HepG2 (cell line): ENCODE results near the gene TBC1D10A. TPM values are rescaled to one million over a fixed set of nuclear protein-coding genes. Genes with fewer than 3 reads are reported as not detected.

Experiments used
- ATAC-seq: fragments of 200-7000 bp; cut with Tn5 transposase; 3 replicates; pipeline ENCODE4 v1.9.1; 2020; ENCODE audit warnings: mild to moderate bottlenecking, moderate library complexity
- BruUV-seq: library from RNA; stranded (reverse); fragments of 400-500 nt; replicated peaks from 2 replicates; lab custom pipeline; 2021; lab: Mats Ljungman, UMichigan
- CTCF ChIA-PET: fragments of 300-600 bp; formaldehyde crosslinking; extraction: SDS; loops from one replicate; lab custom pipeline; 2021; ENCODE audit warnings: low total read pairs, inconsistent platforms, low intra/inter-chr PET ratio; lab: Yijun Ruan, JAX
- POLR2A ChIA-PET: fragments of 350-600 bp; sonication (Branson Sonifier 250); formaldehyde crosslinking; loops from one replicate; lab custom pipeline; 2020; ENCODE audit warnings: antibody characterized with exemption, inconsistent platforms; lab: Yijun Ruan, JAX
- DNase-seq: peaks from one replicate; pipeline ENCODE4 v3.0.0-alpha.2; 2015; ENCODE audit warnings: low spot score
- FAIRE-seq: peaks from 3 replicates; lab custom pipeline; 2011; peaks lifted over from hg19 to GRCh38; lab: Jason Lieb, UNC
- H2AFZ ChIP-seq: one replicate; pipeline ENCODE4 v1.6.1; 2011; ENCODE audit warnings: low read length, inconsistent platforms
- H3K27ac ChIP-seq: fragments of 300-600 bp; 3 replicates; pipeline ENCODE4 v1.8.0; 2011; ENCODE audit warnings: mixed run types, mild to moderate bottlenecking, mixed read lengths, low read length, inconsistent platforms; ENCODE audit not compliant: insufficient read depth; ENCODE audit errors: extremely low read length
- H3K27me3 ChIP-seq, 2 experiments: fragments of 200-600 bp in 1 of 2; 2 replicates in 1 of 2; 3 replicates in 1 of 2; pipeline versions ENCODE4 v1.6.0 to v1.8.0; 2011; ENCODE audit warnings: low read length in 2 of 2, mild to moderate bottlenecking in 2 of 2, moderate library complexity in 2 of 2, inconsistent platforms in 1 of 2; ENCODE audit not compliant: insufficient read depth in 2 of 2, control insufficient read depth in 1 of 2
- H3K36me3 ChIP-seq, 2 experiments: fragments of 200-600 bp in 1 of 2; replicated peaks in 1 of 2; 2 replicates in 1 of 2; 3 replicates in 1 of 2; pipeline versions ENCODE4 v1.5.1 to v1.8.0; 2011; ENCODE audit warnings: low read length in 2 of 2, inconsistent platforms in 1 of 2; ENCODE audit not compliant: insufficient read depth in 2 of 2, control insufficient read depth in 1 of 2
- H3K4me1 ChIP-seq: 2 replicates; pipeline ENCODE4 v1.5.1; 2012; ENCODE audit warnings: low read length, inconsistent platforms; ENCODE audit not compliant: insufficient read depth
- H3K4me2 ChIP-seq: 2 replicates; pipeline ENCODE4 v1.6.0; 2011; ENCODE audit warnings: low read depth, low read length, inconsistent platforms
- H3K4me3 ChIP-seq, 3 experiments: fragments of 200-600 bp in 1 of 3; sonication (generic), shearing (Covaris generic) in 1 of 3; replicated peaks in 1 of 3; 2 replicates each; pipeline ENCODE4 v1.5.1; 2011 to 2016; ENCODE audit warnings: low read length in 3 of 3, inconsistent platforms in 2 of 3, low read depth in 2 of 3, mild to moderate bottlenecking in 2 of 3, control low read depth in 1 of 3, mixed read lengths in 1 of 3; ENCODE audit not compliant: insufficient read depth in 1 of 3
- H3K79me2 ChIP-seq: one replicate; pipeline ENCODE4 v1.6.1; 2011; ENCODE audit warnings: low read length, inconsistent platforms; ENCODE audit not compliant: insufficient read depth
- H3K9ac ChIP-seq: 2 replicates; pipeline ENCODE4 v1.6.0; 2011; ENCODE audit warnings: mild to moderate bottlenecking, low read depth, low read length, inconsistent platforms; ENCODE audit not compliant: insufficient read depth
- H3K9me3 ChIP-seq: 2 replicates; pipeline ENCODE4 v1.5.1; 2012; ENCODE audit warnings: mild to moderate bottlenecking, low read length
- H4K20me1 ChIP-seq: 2 replicates; pipeline ENCODE4 v1.6.0; 2011; ENCODE audit warnings: inconsistent platforms, mild to moderate bottlenecking, low read length, moderate library complexity; ENCODE audit not compliant: insufficient read depth
- CREB3 ChIP-seq: sonication (generic); formaldehyde crosslinking; IDR thresholded peaks from 2 replicates; pipeline ENCODE4 v1.5.0; 2020; ENCODE audit warnings: missing genetic modification reagents
- NR2F2 ChIP-seq: IDR thresholded peaks from 2 replicates; pipeline ENCODE4 v1.6.1; 2012; ENCODE audit warnings: low read depth, inconsistent platforms, borderline replicate concordance
- NR2F6 ChIP-seq, 2 experiments: IDR thresholded peaks; 2 replicates each; pipeline ENCODE4 v1.6.1; 2016; ENCODE audit warnings: antibody characterized with exemption in 1 of 2, mild to moderate bottlenecking in 1 of 2
- TFE3 ChIP-seq: IDR thresholded peaks from 2 replicates; pipeline ENCODE4 v1.6.1; 2016
- YY1 ChIP-seq: IDR thresholded peaks from 2 replicates; pipeline ENCODE4 v1.6.1; 2011; ENCODE audit warnings: low read length, low read depth, moderate library complexity, mild to moderate bottlenecking; ENCODE audit not compliant: insufficient read depth, insufficient replicate concordance
- ZNF136 ChIP-seq: sonication (generic); formaldehyde crosslinking; IDR thresholded peaks from 2 replicates; pipeline ENCODE4 v1.8.1; 2022; ENCODE audit warnings: low read depth, mild to moderate bottlenecking, moderate library complexity, missing genetic modification reagents
- ZNF512B ChIP-seq: sonication (generic); formaldehyde crosslinking; IDR thresholded peaks from 2 replicates; pipeline ENCODE4 v1.5.1; 2020; ENCODE audit warnings: missing genetic modification reagents, mild to moderate bottlenecking, borderline replicate concordance
- ZNF556 ChIP-seq: sonication (generic); formaldehyde crosslinking; IDR thresholded peaks from 2 replicates; pipeline ENCODE4 v1.4.0; 2020; ENCODE audit warnings: mild to moderate bottlenecking, missing genetic modification reagents, borderline replicate concordance
- ZNF766 ChIP-seq: sonication (generic); formaldehyde crosslinking; IDR thresholded peaks from 2 replicates; pipeline ENCODE4 v1.5.0; 2020; ENCODE audit warnings: missing genetic modification reagents, borderline replicate concordance
- WGBS: methylation state at CpG from one replicate; pipeline ENCODE4 v1.1.6; 2017; ENCODE audit warnings: low lambda C conversion rate; 5-methylcytosine and 5-hydroxymethylcytosine counted together
- in situ Hi-C: cut with HindIII; loops from 2 replicates; pipeline ENCODE4 v1.10.0; 2017; ENCODE audit warnings: low pct_unique_long_range_greater_than_20kb; ENCODE audit not compliant: extremely low pct_ligation_motif_present
- intact Hi-C: fragments of 100-400 bp; cut with micrococcal nuclease; formaldehyde crosslinking; loops from one replicate; pipeline ENCODE4 v1.10.0; 2022; ENCODE audit not compliant: unreplicated experiment
- polyA plus RNA-seq, 8 experiments: library from polyadenylated mRNA; depleted of rRNA in 3 of 8; stranded (reverse) in 7 of 8; unstranded in 1 of 8; fragments of >200 nt; fragmentation: Illumina TruSeq in 4 of 8; extraction: Trizol in 4 of 8; gene quantifications; 2 replicates each; pipeline versions ENCODE4 v1.2.1 to v1.2.3, GENCODE V29; 2011 to 2016; ENCODE audit warnings: low read depth in 4 of 8, missing spikeins in 1 of 8, mixed read lengths in 1 of 8; ENCODE audit not compliant: insufficient read depth in 1 of 8
- total RNA-seq, 5 experiments: library from RNA; depleted of rRNA; stranded (reverse); fragments of >200 nt; fragmentation: Illumina TruSeq; extraction: Trizol; gene quantifications; 2 replicates each; pipeline ENCODE4 v1.2.3, GENCODE V29; 2016; ENCODE audit warnings: low read depth in 1 of 5

The TBC1D10A gene
- total and polyA plus RNA-seq, 2 of the 13 experiments (the other 11 are each of a cell fraction or from before 2014, with no cell fraction given) = 4.2 to 4.9 TPM

DNA sequence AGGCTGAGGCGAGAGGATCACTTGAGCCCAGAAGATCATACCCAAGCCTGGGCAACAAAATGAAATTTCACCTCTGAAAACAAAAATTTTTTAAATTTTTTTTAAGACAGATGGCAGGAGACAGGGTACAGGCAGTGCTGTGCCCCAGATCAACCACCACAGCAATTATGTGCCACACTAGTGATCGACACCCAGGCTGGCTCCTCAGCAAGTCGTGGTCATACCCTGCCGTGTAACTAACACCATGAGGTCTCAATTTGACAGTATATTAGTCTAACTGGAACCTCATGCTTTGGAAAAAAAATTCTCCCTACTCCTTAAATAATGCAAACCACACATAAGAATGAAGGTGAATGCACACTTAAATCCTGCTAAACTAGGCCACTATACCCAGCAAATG is 21.7 kb upstream of the TBC1D10A start:
- Histone ChIP-seq H3K9ac (no peak overlapping the region), H3K4me3 (no peak overlapping the region), H3K4me2 (no peak overlapping the region), H4K20me1 (peaks cover 4% of the 10 kb centered on the region; the same call in 1 of the 2 replicates), H3K27ac (no peak overlapping the region), H3K36me3 (peaks cover 45 to 90% of the 10 kb centered on the region in 2 experiments), H3K79me2 (peaks cover 10% of the 10 kb centered on the region), H3K4me1 (peaks cover 18% of the 10 kb centered on the region; the same call in 1 of the 2 replicates), H3K27me3 (no peaks in the 10 kb centered on the region), H3K9me3 (no peaks in the 10 kb centered on the region), H2AFZ (no peak overlapping the region)
- CTCF ChIA-PET = no interaction called here
- POLR2A ChIA-PET = no interaction called here
- in situ Hi-C loops (no loop called here), intact Hi-C loops (no loop called here)
- FAIRE-seq (no peak), DNase-seq (no peak), ATAC-seq (no peak)
- BruUV-seq = no TSS peak
- 86% methylated on average over 4 of the region's 4 CpGs for WGBS
- TF ChIP-seq ZNF766 (no peak), CREB3 (CRISPR knock-in tag) (no peak), ZNF136 (no peak), ZNF556 (CRISPR knock-in tag) (no peak), NR2F6 (IDR thresholded peaks at IDR 0.05) (no peak), NR2F6 (CRISPR knock-in tag; IDR thresholded peaks at IDR 0.05) (no peak), YY1 (no peak)

DNA sequence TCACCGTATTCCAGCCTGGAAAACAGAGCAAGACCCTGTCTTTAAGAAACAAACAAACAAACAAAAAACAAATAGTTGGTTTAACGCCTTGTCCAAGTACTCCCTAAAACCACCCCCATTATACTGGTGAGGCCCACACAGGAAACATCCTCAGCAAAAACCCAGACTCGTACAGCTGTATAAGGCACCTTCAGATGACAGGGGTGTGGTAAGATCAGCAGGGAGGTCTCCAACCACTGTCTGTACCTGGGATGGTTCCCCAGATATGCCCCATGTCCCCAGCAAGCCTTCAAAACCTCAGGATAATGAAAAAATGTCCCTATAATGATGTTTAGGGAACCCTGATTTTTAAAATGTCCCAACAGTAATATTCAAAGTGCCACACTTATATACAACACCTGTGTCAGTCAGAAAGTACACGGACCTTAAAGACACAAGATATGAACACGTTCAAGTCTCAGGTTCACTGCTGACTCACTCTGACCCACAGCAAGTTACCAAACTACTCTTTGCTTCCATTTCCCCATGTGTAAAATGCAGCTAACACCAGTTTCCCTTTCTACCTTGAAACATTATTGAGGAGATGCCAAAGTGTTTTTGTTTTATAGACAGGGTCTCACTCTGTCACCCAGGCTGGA is 20.6 kb upstream of the TBC1D10A start:
- no peak overlapping the region for H3K4me2 ChIP-seq
- no peak overlapping the region for H3K27ac ChIP-seq
- no peak for ATAC-seq
- no peaks in the 10 kb centered on the region for H3K27me3 ChIP-seq
- intact Hi-C loops = no loop called here
- in situ Hi-C loops = no loop called here
- H2AFZ ChIP-seq = no peak overlapping the region
- H3K4me1 ChIP-seq = peaks cover 12% of the 10 kb centered on the region
- H3K9me3 ChIP-seq = no peaks in the 10 kb centered on the region
- no peak overlapping the region for H3K9ac ChIP-seq
- BruUV-seq = no TSS peak
- no peak for FAIRE-seq
- DNase-seq = no peak
- no peak overlapping the region for H3K4me3 ChIP-seq
- CTCF ChIA-PET = no interaction called here
- H3K36me3 ChIP-seq = peaks cover 50 to 93% of the 10 kb centered on the region in 2 experiments
- WGBS = 95% methylated on average over 5 of the region's 5 CpGs
- H3K79me2 ChIP-seq = peaks cover 10% of the 10 kb centered on the region
- POLR2A ChIA-PET = interaction anchor here (1.4 to 1.9 kb wide), 2 partner anchors 9 to 15 kb away, joined by 3 to 4 read pairs; partner anchors contain the start of genes CCDC157 and SF3A1
- H4K20me1 ChIP-seq = peaks cover 4% of the 10 kb centered on the region; the same call in 1 of the 2 replicates
- no peak for TF ChIP-seq TFE3 (CRISPR knock-in tag)
- TF ChIP-seq NR2F2 = no peak
- no peak for TF ChIP-seq ZNF512B (CRISPR knock-in tag)
